H1 (cell line): Measurements from ENCODE around the gene ILDR2. TPM values are rescaled to one million over a fixed set of nuclear protein-coding genes. Genes with fewer than 3 reads are reported as not detected.

ENCODE experiments used
- CTCF ChIA-PET: fragments of 300-600 bp; sonication (Branson Sonifier 250); formaldehyde crosslinking; loops from one replicate; lab custom pipeline; 2021; ENCODE audit not compliant: partially characterized antibody; lab: Charles Lee
- POLR2A ChIA-PET: fragments of 300-600 bp; sonication (Branson Sonifier 250); formaldehyde crosslinking; loops from one replicate; lab custom pipeline; 2021; ENCODE audit warnings: inconsistent platforms; ENCODE audit not compliant: partially characterized antibody; lab: Charles Lee
- DNase-seq, 2 experiments: peaks; one replicate each; pipeline versions ENCODE4 v3.0.0 to v3.0.0-alpha.2; 2010 to 2022; ENCODE audit warnings: low spot score in 2 of 2, low read depth in 1 of 2, mixed read lengths in 1 of 2
- FAIRE-seq: peaks from 2 replicates; lab custom pipeline; 2011; peaks lifted over from hg19 to GRCh38; lab: Jason Lieb, UNC
- H2AFZ ChIP-seq: 2 replicates; pipeline ENCODE4 v1.8.1; 2012; ENCODE audit warnings: low read length, inconsistent platforms
- H2AK5ac ChIP-seq: 2 replicates; pipeline ENCODE4 v1.6.1; 2013; ENCODE audit warnings: low read depth, low read length
- H2BK120ac ChIP-seq: replicated peaks from 2 replicates; pipeline ENCODE3; 2013; ENCODE audit warnings: low read depth, low read length, inconsistent platforms
- H2BK12ac ChIP-seq: 2 replicates; pipeline ENCODE4 v1.6.1; 2013; ENCODE audit warnings: low read depth, low read length
- H2BK15ac ChIP-seq: 2 replicates; pipeline ENCODE4 v1.6.1; 2013; ENCODE audit warnings: low read length
- H2BK20ac ChIP-seq: 2 replicates; pipeline ENCODE4 v1.6.1; 2013; ENCODE audit warnings: low read length
- H2BK5ac ChIP-seq: 2 replicates; pipeline ENCODE4 v1.6.1; 2013; ENCODE audit warnings: low read depth, low read length
- H3K14ac ChIP-seq: 2 replicates; pipeline ENCODE4 v1.6.1; 2013; ENCODE audit warnings: inconsistent platforms; ENCODE audit not compliant: insufficient read length
- H3K18ac ChIP-seq: 2 replicates; pipeline ENCODE4 v1.6.1; 2013; ENCODE audit warnings: low read length; ENCODE audit errors: extremely low read depth
- H3K23ac ChIP-seq: 2 replicates; pipeline ENCODE4 v1.6.1; 2013; ENCODE audit warnings: inconsistent platforms; ENCODE audit not compliant: insufficient read length
- H3K23me2 ChIP-seq: 2 replicates; pipeline ENCODE4 v1.6.1; 2013; ENCODE audit warnings: low read depth, low read length
- H3K27ac ChIP-seq: 2 replicates; pipeline ENCODE4 v1.6.1; 2011; ENCODE audit warnings: low read depth, low read length, inconsistent platforms
- H3K27me3 ChIP-seq, 4 experiments: replicated peaks in 1 of 4; 1 replicate in 1 of 4; 2 replicates in 3 of 4; pipeline versions ENCODE4 v1.6.1 to v1.8.1; 2011 to 2013; ENCODE audit warnings: low read length in 3 of 4, mild to moderate bottlenecking in 3 of 4, inconsistent platforms in 2 of 4, mixed read lengths in 2 of 4, moderate library complexity in 1 of 4; ENCODE audit not compliant: control insufficient read depth in 3 of 4, insufficient read depth in 3 of 4; ENCODE audit errors: extremely low read depth in 1 of 4
- H3K36me3 ChIP-seq, 4 experiments: 2 replicates each; pipeline versions ENCODE4 v1.6.1 to v1.8.1; 2011 to 2013; ENCODE audit warnings: mild to moderate bottlenecking in 4 of 4, low read length in 3 of 4, moderate library complexity in 2 of 4, control low read depth in 1 of 4, inconsistent platforms in 1 of 4; ENCODE audit not compliant: insufficient read depth in 4 of 4, control insufficient read depth in 2 of 4
- H3K4ac ChIP-seq: replicated peaks from 2 replicates; pipeline ENCODE3; 2013; ENCODE audit warnings: low read length, low read depth, mixed read lengths, inconsistent platforms; ENCODE audit not compliant: insufficient read length
- H3K4me1 ChIP-seq, 4 experiments: replicated peaks in 1 of 4; 1 replicate in 1 of 4; 2 replicates in 3 of 4; pipeline versions ENCODE4 v1.6.1 to v1.8.1; 2011 to 2013; ENCODE audit warnings: low read length in 3 of 4, inconsistent platforms in 2 of 4, mixed read lengths in 1 of 4; ENCODE audit not compliant: insufficient read depth in 4 of 4, control insufficient read depth in 3 of 4
- H3K4me2 ChIP-seq, 2 experiments: 2 replicates each; pipeline versions ENCODE4 v1.6.1 to v1.8.1; 2011 to 2013; ENCODE audit warnings: low read depth in 2 of 2, low read length in 2 of 2, control low read depth in 1 of 2, inconsistent platforms in 1 of 2, mild to moderate bottlenecking in 1 of 2; ENCODE audit not compliant: insufficient read depth in 1 of 2
- H3K4me3 ChIP-seq, 4 experiments: fragments of 200-600, 300-600 bp in 1 of 4; sonication (generic), shearing (Covaris generic), sonication (Bioruptor Twin) in 1 of 4; 2 replicates each; pipeline versions ENCODE4 v1.5.1 to v1.8.1; 2011 to 2016; ENCODE audit warnings: low read length in 4 of 4, low read depth in 3 of 4, control low read depth in 2 of 4, inconsistent platforms in 2 of 4, mild to moderate bottlenecking in 2 of 4, mixed read lengths in 1 of 4, moderate library complexity in 1 of 4; ENCODE audit not compliant: insufficient read depth in 2 of 4; ENCODE audit errors: extremely low read depth in 1 of 4
- H3K56ac ChIP-seq: replicated peaks from 2 replicates; pipeline ENCODE3; 2013; ENCODE audit warnings: low read depth, mild to moderate bottlenecking, mixed read lengths, low read length, inconsistent platforms; ENCODE audit not compliant: insufficient read length
- H3K79me1 ChIP-seq: 2 replicates; pipeline ENCODE4 v1.6.1; 2013; ENCODE audit warnings: low read depth, low read length, control low read depth
- H3K79me2 ChIP-seq, 2 experiments: 2 replicates each; pipeline versions ENCODE4 v1.6.1 to v1.8.1; 2012 to 2013; ENCODE audit warnings: low read length in 2 of 2, mild to moderate bottlenecking in 2 of 2, inconsistent platforms in 1 of 2; ENCODE audit not compliant: insufficient read depth in 2 of 2, control insufficient read depth in 1 of 2
- H3K9ac ChIP-seq, 4 experiments: replicated peaks in 1 of 4; 1 replicate in 1 of 4; 2 replicates in 3 of 4; pipeline versions ENCODE4 v1.6.1 to v1.8.1; 2011 to 2013; ENCODE audit warnings: low read depth in 3 of 4, low read length in 3 of 4, control low read depth in 2 of 4, mild to moderate bottlenecking in 2 of 4, moderate library complexity in 2 of 4, inconsistent platforms in 1 of 4; ENCODE audit errors: extremely low read depth in 1 of 4
- H3K9me3 ChIP-seq, 2 experiments: 2 replicates each; pipeline versions ENCODE4 v1.6.1 to v1.8.1; 2012 to 2013; ENCODE audit warnings: mild to moderate bottlenecking in 2 of 2, moderate library complexity in 2 of 2, control low read depth in 1 of 2, inconsistent platforms in 1 of 2, low read depth in 1 of 2, low read length in 1 of 2, mixed read lengths in 1 of 2; ENCODE audit not compliant: insufficient read depth in 2 of 2
- H4K20me1 ChIP-seq, 2 experiments: replicated peaks in 1 of 2; 2 replicates each; pipeline versions ENCODE3 to v1.8.1; 2011 to 2013; ENCODE audit warnings: inconsistent platforms in 2 of 2, low read length in 2 of 2, mild to moderate bottlenecking in 1 of 2; ENCODE audit not compliant: insufficient read depth in 2 of 2, control insufficient read depth in 1 of 2
- H4K5ac ChIP-seq: 2 replicates; pipeline ENCODE4 v1.6.1; 2013; ENCODE audit warnings: low read length, low read depth, mixed read lengths, inconsistent platforms; ENCODE audit not compliant: insufficient read length
- H4K8ac ChIP-seq: 2 replicates; pipeline ENCODE4 v1.8.0; 2013; ENCODE audit warnings: mild to moderate bottlenecking, moderate library complexity, low read length, inconsistent platforms; ENCODE audit not compliant: insufficient read depth; ENCODE audit errors: extremely low read depth
- H4K91ac ChIP-seq: replicated peaks from 2 replicates; pipeline ENCODE3; 2013; ENCODE audit warnings: low read length, mixed read lengths, inconsistent platforms; ENCODE audit not compliant: insufficient read length
- ASH2L ChIP-seq: fragments of 200-600, 300-600 bp; sonication (generic); IDR thresholded peaks from one replicate; pipeline ENCODE4 v1.7.1; 2017; ENCODE audit warnings: low read length
- CBX5 ChIP-seq: fragments of 300-800, 300-1000 bp; sonication (generic); IDR thresholded peaks from 2 replicates; pipeline ENCODE4 v1.7.1; 2016; ENCODE audit warnings: antibody characterized with exemption, low read length, low read depth
- CEBPB ChIP-seq: IDR thresholded peaks from 2 replicates; pipeline ENCODE4 v1.6.1; 2012; ENCODE audit warnings: low read depth, low read length
- CHD1 ChIP-seq: IDR thresholded peaks from 2 replicates; pipeline ENCODE4 v1.6.1; 2012; ENCODE audit warnings: low read depth, low read length, improper control_type of control experiment
- CREB1 ChIP-seq: IDR thresholded peaks from 2 replicates; pipeline ENCODE4 v1.6.1; 2012; ENCODE audit warnings: inconsistent platforms
- EGR1 ChIP-seq: IDR thresholded peaks from 2 replicates; pipeline ENCODE4 v1.6.1; 2011; ENCODE audit warnings: low read depth, low read length, borderline replicate concordance
- GABPA ChIP-seq: IDR thresholded peaks from 2 replicates; pipeline ENCODE4 v1.6.1; 2011; ENCODE audit warnings: mild to moderate bottlenecking, low read length, moderate library complexity, borderline replicate concordance; ENCODE audit not compliant: insufficient read depth
- HDAC6 ChIP-seq: IDR thresholded peaks from one replicate; pipeline ENCODE4 v1.7.1; 2012; ENCODE audit warnings: low read depth, mild to moderate bottlenecking, inconsistent platforms, low read length, moderate library complexity
- KDM1A ChIP-seq: fragments of 200-600, 300-600 bp; sonication (generic); IDR thresholded peaks from 2 replicates; pipeline ENCODE4 v1.7.1; 2016; ENCODE audit warnings: mild to moderate bottlenecking, low read length, borderline replicate concordance
- NRF1 ChIP-seq: IDR thresholded peaks from 2 replicates; pipeline ENCODE4 v1.6.1; 2011; ENCODE audit warnings: mild to moderate bottlenecking, low read depth, low read length, improper control_type of control experiment
- RFX5 ChIP-seq: IDR thresholded peaks from 2 replicates; pipeline ENCODE4 v1.6.1; 2011; ENCODE audit warnings: low read depth, low read length, improper control_type of control experiment, borderline replicate concordance
- RXRA ChIP-seq: IDR thresholded peaks from 2 replicates; pipeline ENCODE4 v1.6.1; 2011; ENCODE audit warnings: low read depth, mild to moderate bottlenecking, low read length, moderate library complexity; ENCODE audit not compliant: insufficient read depth
- SP2 ChIP-seq: IDR thresholded peaks from 2 replicates; pipeline ENCODE4 v1.6.1; 2012; ENCODE audit warnings: mild to moderate bottlenecking, low read length, inconsistent platforms
- SUZ12 ChIP-seq: fragments of 200-600 bp; sonication (generic); IDR thresholded peaks from 2 replicates; pipeline ENCODE4 v1.6.1; 2012; ENCODE audit warnings: mild to moderate bottlenecking, inconsistent platforms, low read length, moderate library complexity, mixed read lengths
- TAF7 ChIP-seq: optimal IDR thresholded peaks from 2 replicates; pipeline ENCODE3; 2011; ENCODE audit warnings: low read depth, mild to moderate bottlenecking, inconsistent platforms, low read length, moderate library complexity, borderline replicate concordance
- WGBS, 2 experiments: shearing (Covaris generic) in 1 of 2; methylation state at CpG; one replicate each; pipeline versions ENCODE4 v1.1.6 to v1.1.7; 2013 to 2015; ENCODE audit warnings: low lambda C conversion rate in 2 of 2, mixed read lengths in 2 of 2, inconsistent platforms in 1 of 2, low coverage in 1 of 2, missing lambda C conversion rate in 1 of 2; ENCODE audit not compliant: insufficient replicate concordance in 2 of 2, insufficient coverage in 1 of 2, insufficient read length in 1 of 2; ENCODE audit errors: extremely low coverage in 1 of 2, missing lambda C conversion rate in 1 of 2; 5-methylcytosine and 5-hydroxymethylcytosine counted together
- polyA plus RNA-seq, 7 experiments: library from polyadenylated mRNA; depleted of rRNA in 3 of 7; stranded (reverse) in 5 of 7; unstranded in 2 of 7; fragments of >200 nt in 5 of 7; fragments of 200-250 nt in 2 of 7; gene quantifications; 1 replicate in 5 of 7; 2 replicates in 1 of 7; 4 replicates in 1 of 7; pipeline versions ENCODE4 v1.2.1 to v1.2.3, GENCODE V29; 2011 to 2013; ENCODE audit warnings: missing spikeins in 2 of 7, mixed read lengths in 2 of 7
- total RNA-seq: library from RNA; stranded (reverse); fragmentation: NEBNext Ultra II Directional; extraction: Animal tissue kit (Norgen Biotek cat#: 25700); gene quantifications from 2 replicates; pipeline ENCODE4 v1.2.1, GENCODE V29; 2021

The ILDR2 gene
- total and polyA plus RNA-seq, 2 of the 8 experiments (the other 6 are each of a cell fraction or from before 2014, with no cell fraction given), result 0.85 to 0.86 TPM

DNA sequence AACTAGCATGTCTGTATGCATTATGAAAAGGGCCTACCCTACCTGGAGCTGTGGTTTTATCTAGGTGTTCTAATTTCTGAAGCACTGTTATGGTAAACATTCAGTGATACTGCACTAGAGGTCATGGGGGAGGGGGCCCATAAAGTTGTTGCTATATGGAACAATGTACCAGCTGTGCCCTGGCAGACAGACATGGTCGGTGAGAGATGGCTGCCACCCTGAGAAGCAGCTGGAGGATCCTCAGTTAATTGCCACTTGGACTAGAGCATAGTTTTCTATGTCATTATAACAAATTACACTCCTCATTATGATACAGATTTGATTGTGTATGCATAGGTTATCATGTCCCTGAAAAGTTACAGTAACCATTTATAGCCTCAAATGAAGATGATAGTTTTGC is 45.4 kb downstream of the ILDR2 start:
- Histone ChIP-seq H3K14ac (no peak overlapping the region), H3K9ac (no peak overlapping the region), H3K4me2 (no peak overlapping the region), H3K4me1 (peaks cover 0 to 13% (median 2%) of the 10 kb centered on the region in 4 experiments; a peak in 3 of 7 replicates), H3K4me3 (no peak overlapping the region), H2AFZ (no peak overlapping the region), H2BK15ac (no peak overlapping the region), H2AK5ac (no peak overlapping the region), H3K27me3 (no peaks in the 10 kb centered on the region), H3K18ac (no peak overlapping the region), H3K79me1 (no peaks in the 10 kb centered on the region), H3K56ac (no peak overlapping the region), H4K20me1 (no peaks in the 10 kb centered on the region), H4K91ac (no peak overlapping the region), H2BK20ac (no peak overlapping the region), H3K27ac (no peak overlapping the region), H3K79me2 (no peaks in the 10 kb centered on the region), H2BK120ac (no peak overlapping the region), H2BK5ac (no peak overlapping the region), H4K5ac (no peak overlapping the region), H3K9me3 (no peaks in the 10 kb centered on the region), H4K8ac (no peak overlapping the region), H3K23ac (no peak overlapping the region), H3K36me3 (no peaks in the 10 kb centered on the region), H2BK12ac (no peak overlapping the region), H3K23me2 (no peaks in the 10 kb centered on the region), H3K4ac (no peak overlapping the region)
- POLR2A ChIA-PET, result no interaction called here
- CTCF ChIA-PET, result interaction anchor here (2.0 kb wide), 1 partner anchor 129 kb away, joined by 6 read pairs; no protein-coding TSS in a partner anchor
- WGBS, 2 experiments, result 88% methylated on average over 1 of the region's 1 CpG; no CpG with 5 or more reads in 1 of the 2 experiments
- no peak for FAIRE-seq
- no peak for TF ChIP-seq CHD1
- TF ChIP-seq NRF1, result no peak
- no peak for TF ChIP-seq GABPA
- TF ChIP-seq SUZ12, result no peak
- no peak for TF ChIP-seq HDAC6
- no peak for TF ChIP-seq KDM1A
- TF ChIP-seq TAF7, result no peak
- no peak for TF ChIP-seq SP2
- no peak for TF ChIP-seq RXRA
- no peak for TF ChIP-seq ASH2L
- no peak for TF ChIP-seq CEBPB
- TF ChIP-seq EGR1, result no peak
- no peak for TF ChIP-seq CREB1
- no peak for TF ChIP-seq RFX5
- no peak for TF ChIP-seq CBX5
- DNase-seq, result no peak
